Loucy (cell line): ENCODE data around the gene CCNJL.

ENCODE experiments used
- H2AFZ ChIP-seq: fragments of 200-600 bp; sonication (generic); 2 replicates; pipeline ENCODE4 v1.6.0; 2016; ENCODE audit warnings: antibody characterized with exemption, mild to moderate bottlenecking, low read length, moderate library complexity
- H3F3A ChIP-seq: fragments of 200-600 bp; 2 replicates; pipeline ENCODE4 v1.6.0; 2016; ENCODE audit warnings: antibody characterized with exemption, low read depth, mild to moderate bottlenecking
- H3K27me3 ChIP-seq: fragments of 200-600 bp; sonication (generic); 2 replicates; pipeline ENCODE4 v1.6.1; 2014; ENCODE audit warnings: low read length, mild to moderate bottlenecking; ENCODE audit not compliant: insufficient read depth, poor library complexity, severe bottlenecking
- H3K36me3 ChIP-seq: fragments of 200-600 bp; sonication (generic); 2 replicates; pipeline ENCODE4 v1.6.1; 2016; ENCODE audit warnings: low read length; ENCODE audit not compliant: insufficient read depth
- H3K4me1 ChIP-seq: fragments of 200-600 bp; sonication (generic); 2 replicates; pipeline ENCODE4 v1.5.1; 2014; ENCODE audit warnings: low read length, mild to moderate bottlenecking; ENCODE audit not compliant: insufficient read depth, poor library complexity, severe bottlenecking
- H3K4me2 ChIP-seq: fragments of 200-600 bp; sonication (generic); 2 replicates; pipeline ENCODE4 v1.6.0; 2014; ENCODE audit warnings: antibody characterized with exemption, low read length, low read depth, mild to moderate bottlenecking; ENCODE audit not compliant: poor library complexity, severe bottlenecking
- H3K4me3 ChIP-seq: fragments of 200-600 bp; sonication (generic); 2 replicates; pipeline ENCODE4 v1.5.1; 2014; ENCODE audit warnings: low read length, mild to moderate bottlenecking, mixed read lengths; ENCODE audit not compliant: poor library complexity, severe bottlenecking
- H3K79me2 ChIP-seq: fragments of 200-600 bp; sonication (generic); 2 replicates; pipeline ENCODE4 v1.6.1; 2014; ENCODE audit warnings: low read length; ENCODE audit not compliant: insufficient read depth
- H3K9ac ChIP-seq: fragments of 200-600 bp; sonication (generic); 2 replicates; pipeline ENCODE4 v1.6.0; 2014; ENCODE audit warnings: mild to moderate bottlenecking, low read depth, low read length, moderate library complexity; ENCODE audit not compliant: poor library complexity, severe bottlenecking
- H3K9me2 ChIP-seq: fragments of 200-600 bp; sonication (generic); replicated peaks from 2 replicates; pipeline ENCODE4 v1.6.1; 2016; ENCODE audit warnings: low read depth, low read length, mixed read lengths
- H3K9me3 ChIP-seq: fragments of 200-600 bp; sonication (generic); 2 replicates; pipeline ENCODE4 v1.6.1; 2014; ENCODE audit warnings: mild to moderate bottlenecking, antibody characterized with exemption, low read length, low read depth; ENCODE audit not compliant: insufficient read depth
- H4K20me1 ChIP-seq: fragments of 200-600 bp; sonication (generic); 2 replicates; pipeline ENCODE4 v1.6.0; 2014; ENCODE audit warnings: antibody characterized with exemption, low read length, mild to moderate bottlenecking; ENCODE audit not compliant: insufficient read depth, poor library complexity, severe bottlenecking
- CTCF ChIP-seq: fragments of 200-600 bp; sonication (generic); conservative IDR thresholded peaks from 2 replicates; pipeline ENCODE4 v1.5.1; 2014; ENCODE audit warnings: mild to moderate bottlenecking, antibody characterized with exemption, low read length
- EZH2phosphoT487 ChIP-seq: fragments of 200-600 bp; IDR thresholded peaks from 2 replicates; pipeline ENCODE4 v1.6.1; 2018; ENCODE audit warnings: antibody characterized with exemption, mild to moderate bottlenecking, moderate library complexity, borderline replicate concordance

CCNJL gene

GRCh38 chr5:160287378-160288051 is 24.8 kb downstream of the CCNJL start:
- H3K9me2 ChIP-seq, result no peaks in the 10 kb centered on the region
- no peak overlapping the region for H3K9ac ChIP-seq
- H2AFZ ChIP-seq, result no peak overlapping the region
- no peaks in the 10 kb centered on the region for H3K9me3 ChIP-seq
- no peaks in the 10 kb centered on the region for H3F3A ChIP-seq
- H4K20me1 ChIP-seq, result no peaks in the 10 kb centered on the region
- H3K36me3 ChIP-seq, result no peaks in the 10 kb centered on the region
- TF ChIP-seq EZH2phosphoT487 (no peak), CTCF (no peak)
- H3K4me3 ChIP-seq, result no peak overlapping the region
- peaks cover 12% of the 10 kb centered on the region for H3K4me1 ChIP-seq
- H3K27me3 ChIP-seq, result no peaks in the 10 kb centered on the region
- no peak overlapping the region for H3K4me2 ChIP-seq
- peaks cover 50% of the 10 kb centered on the region for H3K79me2 ChIP-seq

- H4K20me1 ChIP-seq, result no peaks in the 10 kb centered on the region
- no peak overlapping the region for H3K4me2 ChIP-seq
- no peak overlapping the region for H3K9ac ChIP-seq
Measured at GRCh38 chr5:160286947-160287346, 25.4 kb downstream of the CCNJL start.

GRCh38 chr5:160285316-160285715 is 27.0 kb downstream of the CCNJL start:
- Histone ChIP-seq H3K36me3 (peaks cover 1% of the 10 kb centered on the region; the same call in 1 of the 2 replicates), H3K9ac (no peak overlapping the region), H3K9me2 (no peaks in the 10 kb centered on the region), H4K20me1 (no peaks in the 10 kb centered on the region), H3F3A (no peaks in the 10 kb centered on the region), H3K4me3 (no peak overlapping the region), H3K27me3 (no peaks in the 10 kb centered on the region), H3K9me3 (no peaks in the 10 kb centered on the region), H2AFZ (no peak overlapping the region), H3K79me2 (peaks cover 41% of the 10 kb centered on the region), H3K4me1 (peaks cover 12% of the 10 kb centered on the region), H3K4me2 (no peak overlapping the region)
- TF ChIP-seq EZH2phosphoT487, result no peak
- TF ChIP-seq CTCF, result no peak

More at GRCh38 chr5:160286947-160287346, 25.4 kb downstream of the CCNJL start:
- Histone ChIP-seq H3K27me3 (no peaks in the 10 kb centered on the region), H3K79me2 (peaks cover 51% of the 10 kb centered on the region), H3K36me3 (no peaks in the 10 kb centered on the region), H3K4me3 (no peak overlapping the region), H3F3A (no peaks in the 10 kb centered on the region), H3K9me2 (no peaks in the 10 kb centered on the region), H3K4me1 (peaks cover 12% of the 10 kb centered on the region), H3K9me3 (no peaks in the 10 kb centered on the region), H2AFZ (no peak overlapping the region)
- TF ChIP-seq CTCF (no peak), EZH2phosphoT487 (no peak)
